GM21390 (cell line): ENCODE data around the gene KCMF1.

ENCODE experiments used
- ATAC-seq: cut with Tn5 transposase; IDR thresholded peaks from one replicate; pipeline ENCODE4 v1.9.1; 2021; ENCODE audit not compliant: unreplicated experiment

The KCMF1 gene

GRCh38 chr2:84956334-84957297, 14.3 kb upstream of the KCMF1 start:
- ATAC-seq, result no peak

GRCh38 chr2:84957771-84958134, 13.2 kb upstream of the KCMF1 start:
- ATAC-seq, result no peak

GRCh38 chr2:84958135-84959059, 12.6 kb upstream of the KCMF1 start:
- ATAC-seq, result no peak

GRCh38 chr2:84959095-84959565, 11.8 kb upstream of the KCMF1 start:
- no peak for ATAC-seq

GRCh38 chr2:84959566-84960506, 11.1 kb upstream of the KCMF1 start:
- no peak for ATAC-seq

GRCh38 chr2:84962917-84963316, 8.0 kb upstream of the KCMF1 start:
- no peak for ATAC-seq

- no peak for ATAC-seq
Observed at GRCh38 chr2:84963323-84963691, 7.7 kb upstream of the KCMF1 start.

- ATAC-seq, result no peak
Observed at GRCh38 chr2:84963692-84964405, 7.1 kb upstream of the KCMF1 start.

- ATAC-seq, result no peak
Observed at GRCh38 chr2:84964406-84965191, 6.4 kb upstream of the KCMF1 start.

- ATAC-seq, result no peak
Observed at GRCh38 chr2:84965192-84965516, 5.8 kb upstream of the KCMF1 start.

- no peak for ATAC-seq
Observed at GRCh38 chr2:84965827-84966226, 5.1 kb upstream of the KCMF1 start.

- no peak for ATAC-seq
Observed at GRCh38 chr2:84966731-84967130, 4.2 kb upstream of the KCMF1 start.

- ATAC-seq, result no peak
Observed at GRCh38 chr2:84969511-84970209, 1.3 kb upstream of the KCMF1 start.

GRCh38 chr2:84970210-84970867, 622 bp upstream of the KCMF1 start:
- peak; percentile 27 for ATAC-seq

GRCh38 chr2:84971510-84972206, 697 bp downstream of the KCMF1 start:
- peak; percentile 36 for ATAC-seq

- ATAC-seq, result no peak
Observed at GRCh38 chr2:84972207-84972783, 1.3 kb downstream of the KCMF1 start.

- ATAC-seq, result no peak
Observed at GRCh38 chr2:84972932-84973331, 2.0 kb downstream of the KCMF1 start.
